ENCODE results near the gene DNAAF1. TPM values are rescaled to one million over a fixed set of nuclear protein-coding genes. Genes with fewer than 3 reads are reported as not detected.

Gene DNAAF1
- total and polyA plus RNA-seq, 2 of the 8 experiments (the other 6 are each of a cell fraction or from before 2014, with no cell fraction given) = 0.09 to 0.15 TPM

DNA sequence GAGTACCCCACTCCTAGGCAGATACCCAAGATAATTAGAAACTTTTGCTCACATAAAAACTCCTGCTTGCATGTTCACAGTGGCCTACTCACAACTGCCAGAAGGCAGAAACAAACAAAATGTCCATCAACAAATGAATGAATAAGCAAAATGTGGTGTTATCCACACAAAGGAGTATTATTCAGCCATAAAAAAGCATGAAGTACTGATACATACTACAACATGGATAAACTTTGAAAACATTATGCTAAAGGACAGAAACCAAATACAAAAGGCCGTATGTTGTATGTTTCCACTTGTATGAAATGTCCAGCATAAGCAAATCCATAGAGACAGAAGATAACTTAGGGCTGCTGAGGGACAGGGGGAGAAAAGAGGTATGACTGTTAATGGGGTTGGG, 2.0 kb upstream of the DNAAF1 start:
- ChIA-PET CTCF (ENCODE audit: partially characterized antibody) (interaction anchor here (0.5 to 4.9 kb wide), 5 partner anchors 13 to 36 kb away, joined by 3 to 44 read pairs (median 4); partner anchors contain the start of gene MBTPS1), POLR2A (ENCODE audit: partially characterized antibody) (no interaction called here)
- TF ChIP-seq SIX5 (IDR thresholded peaks at IDR 0.05; ENCODE audit: low read depth, low read length) = no peak
- TF ChIP-seq POU5F1 (IDR thresholded peaks at IDR 0.05; ENCODE audit: low read depth, low read length) = no peak
- TF ChIP-seq JUN (IDR thresholded peaks at IDR 0.05; ENCODE audit: low read depth, low read length) = no peak
- TF ChIP-seq SRF (IDR thresholded peaks at IDR 0.05; ENCODE audit: low read depth, low read length) = no peak
- TF ChIP-seq SP1 (IDR thresholded peaks at IDR 0.05; ENCODE audit: low read depth, low read length) = no peak
- no peak for TF ChIP-seq SAP30 (IDR thresholded peaks at IDR 0.05; ENCODE audit: insufficient read depth, insufficient replicate concordance, low read length)
- no peak for TF ChIP-seq YY1 (IDR thresholded peaks at IDR 0.05; ENCODE audit: low read depth, low read length)
- no peak for TF ChIP-seq EGR1 (IDR thresholded peaks at IDR 0.05; ENCODE audit: borderline replicate concordance, low read depth, low read length)
- no peak for TF ChIP-seq RFX5 (IDR thresholded peaks at IDR 0.05; ENCODE audit: borderline replicate concordance, low read depth, low read length)
- TF ChIP-seq TCF12 (IDR thresholded peaks at IDR 0.05; ENCODE audit: low read depth, low read length) = no peak
- TF ChIP-seq CBX5 (IDR thresholded peaks at IDR 0.05; ENCODE audit: low read depth, low read length) = no peak
- no peak for TF ChIP-seq CHD1 (IDR thresholded peaks at IDR 0.05; ENCODE audit: low read depth, low read length)
- no peak for TF ChIP-seq HDAC2 (IDR thresholded peaks at IDR 0.05; ENCODE audit: borderline replicate concordance in 1 of 2, low read depth in 2 of 2, low read length in 2 of 2)
- TF ChIP-seq RAD21 (IDR thresholded peaks at IDR 0.05 in 1 of 2, conservative IDR thresholded peaks at IDR 0.05 in 1 of 2; ENCODE audit: low read depth in 2 of 2, low read length in 2 of 2) = no peak

More for the DNA sequence above, 2.0 kb upstream of the DNAAF1 start:
- H3K23me2 ChIP-seq (ENCODE audit: low read depth, low read length) = peaks cover 8% of the 10 kb centered on the region; the same call in 1 of the 2 replicates
- no peak overlapping the region for H4K8ac ChIP-seq (ENCODE audit: extremely low read depth, insufficient read depth, low read length)
- peaks cover 0 to 3% (median 0%) of the 10 kb centered on the region in 4 experiments; a peak in 1 of 8 replicates for H3K36me3 ChIP-seq (ENCODE audit: control insufficient read depth in 2 of 4, insufficient read depth in 4 of 4, low read length in 3 of 4)
- H3K9ac ChIP-seq (replicated peaks in 1 of 4; ENCODE audit: extremely low read depth in 1 of 4, low read depth in 3 of 4, low read length in 3 of 4) = no peak overlapping the region
- H2BK20ac ChIP-seq (ENCODE audit: low read length) = no peak overlapping the region
- H2AFZ ChIP-seq (ENCODE audit: low read length) = no peak overlapping the region
- no peak overlapping the region for H2BK120ac ChIP-seq (replicated peaks; ENCODE audit: low read depth, low read length)
- DNase-seq (ENCODE audit: low read depth in 1 of 2, low spot score in 2 of 2) (no peak), FAIRE-seq (no peak)
- H3K79me2 ChIP-seq (ENCODE audit: control insufficient read depth in 1 of 2, insufficient read depth in 2 of 2, low read length in 2 of 2) = peaks cover 5 to 55% of the 10 kb centered on the region in 2 experiments; a peak in 3 of 4 replicates
- peaks cover 3 to 6% of the 10 kb centered on the region in 2 experiments for H4K20me1 ChIP-seq (replicated peaks in 1 of 2; ENCODE audit: control insufficient read depth in 1 of 2, insufficient read depth in 2 of 2, low read length in 2 of 2)
- WGBS, 2 experiments (ENCODE audit: extremely low coverage in 1 of 2, insufficient coverage in 1 of 2, insufficient read length in 1 of 2, insufficient replicate concordance in 2 of 2, low coverage in 1 of 2, low lambda C conversion rate in 2 of 2, missing lambda C conversion rate in 1 of 2) = 86% methylated on average over 1 of the region's 1 CpG; no CpG with 5 or more reads in 1 of the 2 experiments
- peaks cover 7 to 20% (median 12%) of the 10 kb centered on the region in 4 experiments for H3K4me1 ChIP-seq (replicated peaks in 1 of 4; ENCODE audit: control insufficient read depth in 3 of 4, insufficient read depth in 4 of 4, low read length in 3 of 4)
- H2BK5ac ChIP-seq (ENCODE audit: low read depth, low read length) = no peak overlapping the region
- H3K23ac ChIP-seq (ENCODE audit: insufficient read length) = no peak overlapping the region
- peak overlapping the region; percentile 89 to 97; a peak in 3 of 4 replicates for H3K4me2 ChIP-seq (ENCODE audit: insufficient read depth in 1 of 2, low read depth in 2 of 2, low read length in 2 of 2)
- no peak overlapping the region for H4K5ac ChIP-seq (ENCODE audit: insufficient read length, low read depth, low read length)
- no peak overlapping the region for H2BK12ac ChIP-seq (ENCODE audit: low read depth, low read length)
- H2AK5ac ChIP-seq (ENCODE audit: low read depth, low read length) = no peak overlapping the region
- no peak overlapping the region for H3K4ac ChIP-seq (replicated peaks; ENCODE audit: insufficient read length, low read depth, low read length)
- no peak overlapping the region for H3K56ac ChIP-seq (replicated peaks; ENCODE audit: insufficient read length, low read depth, low read length)
- no peak overlapping the region for H4K91ac ChIP-seq (replicated peaks; ENCODE audit: insufficient read length, low read length)
- H3K9me3 ChIP-seq (ENCODE audit: insufficient read depth in 2 of 2, low read depth in 1 of 2, low read length in 1 of 2) = no peaks in the 10 kb centered on the region
- H3K4me3 ChIP-seq (ENCODE audit: extremely low read depth in 1 of 4, insufficient read depth in 2 of 4, low read depth in 3 of 4, low read length in 4 of 4) = peak overlapping the region in 2 of 4 experiments; percentile 91 to 97; a peak in 2 of 8 replicates
- no peak overlapping the region for H2BK15ac ChIP-seq (ENCODE audit: low read length)
- H3K18ac ChIP-seq (ENCODE audit: extremely low read depth, low read length) = no peak overlapping the region
- no peak overlapping the region for H3K14ac ChIP-seq (ENCODE audit: insufficient read length)
- H3K27ac ChIP-seq (ENCODE audit: low read depth, low read length) = no peak overlapping the region
- H3K27me3 ChIP-seq (replicated peaks in 1 of 4; ENCODE audit: control insufficient read depth in 3 of 4, extremely low read depth in 1 of 4, insufficient read depth in 3 of 4, low read length in 3 of 4) = peaks cover 0 to 7% (median 3%) of the 10 kb centered on the region in 4 experiments; a peak in 2 of 7 replicates
- peaks cover 8% of the 10 kb centered on the region for H3K79me1 ChIP-seq (ENCODE audit: low read depth, low read length)

Measured in H1 (cell line).